ENCODE results near the gene RNU5D-1. TPM values are rescaled to one million over a fixed set of nuclear protein-coding genes. Genes with fewer than 3 reads are reported as not detected.

RNU5D-1 gene
- total and polyA plus RNA-seq, 10 of the 15 experiments (the other 5 are each of a cell fraction or from before 2014, with no cell fraction given), result not detected

GRCh38 chr1:44739307-44740178, 8.6 kb upstream of the RNU5D-1 start, which contains the start of gene KIF2C (continued):
- no peak for TF ChIP-seq REST (IDR thresholded peaks at IDR 0.05; ENCODE audit: low read depth, low read length)
- peak; percentile 82 for TF ChIP-seq POLR2A (IDR thresholded peaks at IDR 0.05; ENCODE audit: low read depth, low read length)
- no peak for TF ChIP-seq TCF7 (IDR thresholded peaks at IDR 0.05; ENCODE audit: borderline replicate concordance)
- TF ChIP-seq TBL1XR1 (IDR thresholded peaks at IDR 0.05; ENCODE audit: low read depth, low read length), result no peak
- TF ChIP-seq SKIL (IDR thresholded peaks at IDR 0.05; ENCODE audit: low read depth, poor library complexity, severe bottlenecking), result no peak
- TF ChIP-seq SIX5 (IDR thresholded peaks at IDR 0.05; ENCODE audit: low read depth, low read length, severe bottlenecking), result no peak
- 0 out of 2 replicates have a peak, but pooled peaks have one; percentile 30 for TF ChIP-seq NRF1 (conservative IDR thresholded peaks at IDR 0.05; ENCODE audit: low read depth, low read length)
- no peak for TF ChIP-seq CHD1 (IDR thresholded peaks at IDR 0.05; ENCODE audit: low read depth, low read length)
- TF ChIP-seq POU2F2 (IDR thresholded peaks at IDR 0.05; ENCODE audit: borderline replicate concordance, low read depth, low read length), result peak; percentile 16; the same call in 1 of the 3 replicates
- TF ChIP-seq GATAD2B (conservative IDR thresholded peaks at IDR 0.05; ENCODE audit: low read depth), result peak; percentile 60; the same call in 1 of the 2 replicates
- TF ChIP-seq CTCF (IDR thresholded peaks at IDR 0.05 in 2 of 3, conservative IDR thresholded peaks at IDR 0.05 in 1 of 3; ENCODE audit: control insufficient read depth in 2 of 3, extremely low read depth in 1 of 3, insufficient read depth in 1 of 3, low read depth in 3 of 3, low read length in 3 of 3), result no peak
- peak; percentile 19; the same call in 1 of the 2 replicates for TF ChIP-seq ZNF217 (IDR thresholded peaks at IDR 0.05)
- peak; percentile 88 for TF ChIP-seq FOXM1 (IDR thresholded peaks at IDR 0.05; ENCODE audit: low read depth, low read length)
- TF ChIP-seq CBX3 (IDR thresholded peaks at IDR 0.05; ENCODE audit: borderline replicate concordance, low read depth), result no peak
- peak; percentile 53; the same call in 1 of the 2 replicates for TF ChIP-seq PAX5 (IDR thresholded peaks at IDR 0.05; ENCODE audit: borderline replicate concordance, low read depth, low read length)
- peak; percentile 78 for TF ChIP-seq SP1 (IDR thresholded peaks at IDR 0.05; ENCODE audit: low read depth, low read length)
- no peak for TF ChIP-seq SUZ12 (IDR thresholded peaks at IDR 0.05; ENCODE audit: unreplicated experiment)
- no peak for TF ChIP-seq POLR2AphosphoS2 (IDR thresholded peaks at IDR 0.05; ENCODE audit: low read depth, low read length)
- no peak for TF ChIP-seq SMARCA5 (IDR thresholded peaks at IDR 0.05)
- TF ChIP-seq NR2C1 (IDR thresholded peaks at IDR 0.05), result no peak
- TF ChIP-seq SRF (IDR thresholded peaks at IDR 0.05; ENCODE audit: low read depth in 2 of 2, low read length in 2 of 2), result peak in 1 of 2 experiments; percentile 63; a peak in 1 of 4 replicates
- no peak for TF ChIP-seq USF1 (IDR thresholded peaks at IDR 0.05; ENCODE audit: borderline replicate concordance, extremely low read length, insufficient read depth, low read depth, low read length)
